Astrocyte of the spinal cord (primary cell): Measurements from ENCODE around the gene CBFA2T3.

Source experiments
- DNase-seq: peaks from one replicate; pipeline ENCODE4 v3.0.0; 2011; ENCODE audit warnings: low read depth, low spot score
- H3K4me3 ChIP-seq: 2 replicates; pipeline ENCODE4 v1.5.1; 2011; ENCODE audit warnings: low read depth, mild to moderate bottlenecking, low read length, moderate library complexity
- in situ Hi-C: cut with HindIII; loops from 2 replicates; pipeline ENCODE4 v1.10.0; 2017; ENCODE audit warnings: low sequenced_read_pairs
- TF ChIP-seq, protein P1 (sequence below): IDR thresholded peaks from 2 replicates; pipeline ENCODE4 v1.5.1; 2012; ENCODE audit warnings: low read depth, mild to moderate bottlenecking, low read length, inconsistent platforms

Gene CBFA2T3

DNA sequence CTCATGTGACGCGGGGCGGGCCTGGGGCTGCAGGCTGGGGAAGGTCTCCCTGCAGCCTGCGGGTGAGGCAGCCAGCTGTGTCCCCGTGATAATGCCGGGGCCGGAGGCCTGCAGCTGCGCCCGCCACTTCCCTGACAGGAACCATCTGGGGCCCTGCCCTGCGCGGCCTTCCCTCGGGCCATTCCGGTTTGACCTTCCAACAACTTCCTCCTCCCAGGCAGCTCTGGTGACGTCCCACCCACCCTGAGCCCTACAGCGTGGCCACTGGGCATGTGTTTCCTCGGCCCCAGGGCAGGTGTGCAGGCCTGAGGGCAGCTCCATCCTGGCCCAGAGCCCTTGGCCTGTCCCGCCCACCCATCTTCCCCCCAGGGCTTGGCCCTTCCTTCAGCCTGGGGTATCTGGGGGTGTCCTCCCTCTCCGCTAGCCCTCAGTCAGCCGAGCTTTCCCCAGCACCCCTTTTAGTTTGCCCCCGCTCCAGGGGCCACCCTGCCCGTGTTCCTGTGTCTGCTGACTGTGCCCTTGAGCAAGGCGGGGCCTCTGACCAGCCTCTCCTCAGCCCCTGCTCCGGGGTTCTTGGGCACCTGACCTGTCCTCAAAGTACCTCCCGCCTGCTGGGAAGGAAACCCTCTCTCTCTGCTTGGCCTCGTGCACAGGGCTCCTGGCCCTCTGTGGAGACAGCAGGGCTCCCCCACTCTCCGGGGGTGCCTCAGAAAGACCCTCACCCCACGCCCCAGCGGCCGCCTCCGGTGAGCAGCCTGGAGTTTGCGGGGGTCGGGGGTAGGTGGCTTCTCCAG, at the start of gene CBFA2T3:
CBFA2T3 (minus strand) TSS at position 190 of the 794 bp plus-strand sequence. CDS start 400 bp downstream, outside the sequence.
- no peak within 1 kb of the TSS for H3K4me3 ChIP-seq
- TF ChIP-seq, protein P1, sequence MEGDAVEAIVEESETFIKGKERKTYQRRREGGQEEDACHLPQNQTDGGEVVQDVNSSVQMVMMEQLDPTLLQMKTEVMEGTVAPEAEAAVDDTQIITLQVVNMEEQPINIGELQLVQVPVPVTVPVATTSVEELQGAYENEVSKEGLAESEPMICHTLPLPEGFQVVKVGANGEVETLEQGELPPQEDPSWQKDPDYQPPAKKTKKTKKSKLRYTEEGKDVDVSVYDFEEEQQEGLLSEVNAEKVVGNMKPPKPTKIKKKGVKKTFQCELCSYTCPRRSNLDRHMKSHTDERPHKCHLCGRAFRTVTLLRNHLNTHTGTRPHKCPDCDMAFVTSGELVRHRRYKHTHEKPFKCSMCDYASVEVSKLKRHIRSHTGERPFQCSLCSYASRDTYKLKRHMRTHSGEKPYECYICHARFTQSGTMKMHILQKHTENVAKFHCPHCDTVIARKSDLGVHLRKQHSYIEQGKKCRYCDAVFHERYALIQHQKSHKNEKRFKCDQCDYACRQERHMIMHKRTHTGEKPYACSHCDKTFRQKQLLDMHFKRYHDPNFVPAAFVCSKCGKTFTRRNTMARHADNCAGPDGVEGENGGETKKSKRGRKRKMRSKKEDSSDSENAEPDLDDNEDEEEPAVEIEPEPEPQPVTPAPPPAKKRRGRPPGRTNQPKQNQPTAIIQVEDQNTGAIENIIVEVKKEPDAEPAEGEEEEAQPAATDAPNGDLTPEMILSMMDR: no peak
- in situ Hi-C loops: no loop called here
- DNase-seq: no peak

GRCh38 chr16:89026121-89026612, 49.2 kb upstream of the CBFA2T3 start:
- in situ Hi-C loops: no loop called here
- TF ChIP-seq, protein P1: no peak
- H3K4me3 ChIP-seq: no peak overlapping the region
- no peak for DNase-seq

DNA sequence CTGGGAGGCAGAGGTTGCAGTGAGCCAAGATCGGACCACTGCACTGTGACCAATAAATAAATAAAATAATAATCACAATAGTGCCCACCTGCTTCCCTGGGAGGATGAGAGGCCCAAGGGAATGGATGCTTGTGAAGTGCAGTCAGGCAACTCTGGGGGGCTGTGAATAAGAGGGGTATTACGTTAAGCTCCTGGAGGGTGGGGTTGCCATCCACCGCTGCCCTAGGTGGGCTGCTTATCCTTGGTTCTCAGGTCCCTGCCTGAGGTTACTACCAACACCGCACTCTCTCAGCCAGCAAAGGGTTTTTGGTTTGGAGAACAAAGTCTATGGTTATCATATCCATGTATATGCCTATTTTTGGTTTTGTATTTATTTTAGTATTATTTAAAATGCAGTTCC, 48.6 kb upstream of the CBFA2T3 start:
- no peak for DNase-seq
- H3K4me3 ChIP-seq: no peak overlapping the region
- in situ Hi-C loops: no loop called here
- TF ChIP-seq, protein P1: no peak

DNA sequence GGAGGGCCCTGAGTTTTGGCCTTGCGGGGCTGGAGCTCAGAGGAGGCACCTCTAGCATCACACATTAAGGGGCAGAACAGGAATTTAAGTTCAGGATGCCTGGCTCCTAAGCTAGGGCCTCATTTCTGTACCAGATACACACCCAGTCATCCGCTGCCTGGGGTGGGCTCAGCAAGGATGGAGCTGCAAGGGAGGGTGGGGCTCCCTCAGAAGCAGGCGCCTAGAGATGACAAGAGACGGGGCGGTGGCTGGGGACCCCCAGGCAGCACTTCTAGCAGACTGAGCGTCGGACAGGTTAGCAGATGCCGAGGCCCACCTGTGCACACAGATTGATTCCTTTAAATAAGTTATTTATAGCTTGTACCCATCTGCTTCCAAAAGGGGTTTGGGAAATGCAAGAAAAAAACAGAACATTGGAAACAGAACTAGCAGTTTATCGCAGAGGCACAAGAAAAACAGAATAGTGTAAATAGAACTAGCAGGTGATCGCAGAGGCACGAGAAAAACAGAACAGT, 47.6 kb upstream of the CBFA2T3 start:
- TF ChIP-seq, protein P1: no peak
- no peak for DNase-seq
- in situ Hi-C loops: no loop called here

DNA sequence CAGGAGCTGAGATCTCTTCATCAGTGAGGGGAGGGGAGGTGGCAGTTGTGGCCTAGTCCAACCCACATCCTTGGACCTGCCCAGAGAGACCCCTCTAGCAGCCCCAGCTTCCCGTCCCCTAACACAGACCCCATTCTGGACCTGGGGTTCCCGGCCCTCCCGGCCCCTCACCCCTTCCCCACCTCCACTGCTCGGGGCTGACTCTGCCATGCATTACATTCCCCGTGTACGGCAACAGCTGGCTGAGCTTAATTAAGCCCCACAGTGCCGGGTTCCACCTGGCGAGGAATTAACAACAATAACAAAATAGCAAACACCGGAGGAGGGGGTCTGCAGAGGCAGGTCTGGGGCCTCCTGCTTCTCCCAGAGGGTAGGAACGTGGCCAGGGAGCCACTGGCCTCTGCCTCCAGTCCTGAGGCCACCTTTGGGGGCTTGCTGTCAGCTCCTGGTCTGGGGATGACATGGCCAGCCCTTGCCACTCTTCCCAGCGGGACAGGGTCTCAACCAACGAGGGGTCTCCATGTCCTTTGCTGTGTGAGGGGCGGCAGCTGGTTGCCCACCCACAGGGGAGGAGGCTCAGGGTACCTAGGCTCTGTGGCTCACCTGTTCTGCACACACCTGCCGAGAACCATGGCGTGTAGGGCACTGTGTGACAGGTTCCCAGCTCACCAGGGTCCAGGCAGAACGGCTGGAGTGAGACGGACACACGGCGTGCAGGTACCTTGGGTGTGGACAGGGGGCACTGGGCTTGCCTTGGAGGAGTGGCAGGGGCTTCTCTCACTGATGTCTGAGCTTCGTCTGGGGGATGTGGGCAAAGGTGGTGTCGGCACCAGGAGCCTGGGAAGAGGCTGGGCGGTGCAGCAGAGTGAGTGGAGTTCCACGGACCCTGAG, 46.9 kb upstream of the CBFA2T3 start:
- in situ Hi-C loops: no loop called here
- DNase-seq: no peak
- no peak overlapping the region for H3K4me3 ChIP-seq
- TF ChIP-seq, protein P1: no peak

More for the DNA sequence above, 47.6 kb upstream of the CBFA2T3 start:
- no peak overlapping the region for H3K4me3 ChIP-seq

- DNase-seq: no peak
- in situ Hi-C loops: no loop called here
- H3K4me3 ChIP-seq: no peak overlapping the region
- TF ChIP-seq, protein P1: no peak
Measured at GRCh38 chr16:89023151-89023551, 46.1 kb upstream of the CBFA2T3 start.
